Astrocyte of the cerebellum (primary cell): ENCODE results near the gene SCOC.

ENCODE experiments used
- DNase-seq: peaks from one replicate; pipeline ENCODE4 v3.0.0-alpha.2; 2011; ENCODE audit warnings: low read depth
- H3K4me3 ChIP-seq: 2 replicates; pipeline ENCODE4 v1.5.1; 2011; ENCODE audit warnings: mild to moderate bottlenecking, low read depth, low read length, moderate library complexity
- CTCF ChIP-seq: IDR thresholded peaks from 2 replicates; pipeline ENCODE4 v1.5.1; 2012; ENCODE audit warnings: low read length, low read depth, moderate library complexity, mild to moderate bottlenecking; ENCODE audit errors: missing control alignments
- in situ Hi-C: cut with HindIII; loops from 2 replicates; pipeline ENCODE4 v1.10.0; 2017; ENCODE audit warnings: low sequenced_read_pairs

SCOC gene

GRCh38 chr4:140427919-140428471, 54.5 kb downstream of the SCOC start:
- DNase-seq, result no peak
- TF ChIP-seq CTCF, result no peak
- in situ Hi-C loops, result no loop called here
- peak overlapping the region; percentile 76 for H3K4me3 ChIP-seq
